Measurements from ENCODE around the gene CDC42BPG. TPM values are rescaled to one million over a fixed set of nuclear protein-coding genes. Genes with fewer than 3 reads are reported as not detected.

CDC42BPG gene
- total and polyA plus RNA-seq, 9 of the 15 experiments (the other 6 are each of a cell fraction or from before 2014, with no cell fraction given), result 0.04 to 8.8 (median 2.1) TPM

- TF ChIP-seq ZBTB40 (IDR thresholded peaks at IDR 0.05) (peak; percentile 77), ZBTB40 (CRISPR knock-in tag; IDR thresholded peaks at IDR 0.05) (no peak), JUND (IDR thresholded peaks at IDR 0.05; ENCODE audit: borderline replicate concordance, low read depth, low read length) (peak; percentile 88), JUND (tag; IDR thresholded peaks at IDR 0.05; ENCODE audit: borderline replicate concordance, low read depth, low read length) (peak; percentile 79; the same call in 1 of the 3 replicates), POLR2B (IDR thresholded peaks at IDR 0.05; ENCODE audit: low read depth, partially characterized antibody) (peak; percentile 78), CC2D1A (IDR thresholded peaks at IDR 0.05) (peak; percentile 20; the same call in 1 of the 2 replicates), E2F5 (CRISPR knock-in tag; IDR thresholded peaks at IDR 0.05) (no peak), ZKSCAN8 (CRISPR knock-in tag; IDR thresholded peaks at IDR 0.05) (no peak), NCOA2 (IDR thresholded peaks at IDR 0.05; ENCODE audit: partially characterized antibody in 2 of 2) (no peak), PML (IDR thresholded peaks at IDR 0.05; ENCODE audit: low read length) (0 out of 2 replicates have a peak, but pooled peaks have one; percentile 12), MBD2 (IDR thresholded peaks at IDR 0.05; ENCODE audit: borderline replicate concordance, low read depth) (peak; percentile 71; the same call in 1 of the 2 replicates), PKNOX1 (IDR thresholded peaks at IDR 0.05) (peak; percentile 96), TGIF2 (CRISPR knock-in tag; IDR thresholded peaks at IDR 0.05) (no peak), GATAD2B (IDR thresholded peaks at IDR 0.05; ENCODE audit: borderline replicate concordance) (no peak), NBN (IDR thresholded peaks at IDR 0.05; ENCODE audit: low read depth) (peak; percentile 55; the same call in 1 of the 2 replicates), ZFPM2 (CRISPR knock-in tag; IDR thresholded peaks at IDR 0.05) (no peak), NFE2 (IDR thresholded peaks at IDR 0.05; ENCODE audit: low read depth) (no peak), MAX (CRISPR knock-in tag; IDR thresholded peaks at IDR 0.05) (no peak)
Measured at GRCh38 chr11:64778473-64779298, 65.8 kb downstream of the CDC42BPG start, which contains the start of gene SF1 (continued).

Measured in K562 (cell line).